ENCODE data around the gene HEXIM2. TPM values are rescaled to one million over a fixed set of nuclear protein-coding genes. Genes with fewer than 3 reads are reported as not detected.

The HEXIM2 gene
- total and polyA plus RNA-seq, 2 of the 13 experiments (the other 11 are each of a cell fraction or from before 2014, with no cell fraction given) = 27.1 to 32.4 TPM

DNA sequence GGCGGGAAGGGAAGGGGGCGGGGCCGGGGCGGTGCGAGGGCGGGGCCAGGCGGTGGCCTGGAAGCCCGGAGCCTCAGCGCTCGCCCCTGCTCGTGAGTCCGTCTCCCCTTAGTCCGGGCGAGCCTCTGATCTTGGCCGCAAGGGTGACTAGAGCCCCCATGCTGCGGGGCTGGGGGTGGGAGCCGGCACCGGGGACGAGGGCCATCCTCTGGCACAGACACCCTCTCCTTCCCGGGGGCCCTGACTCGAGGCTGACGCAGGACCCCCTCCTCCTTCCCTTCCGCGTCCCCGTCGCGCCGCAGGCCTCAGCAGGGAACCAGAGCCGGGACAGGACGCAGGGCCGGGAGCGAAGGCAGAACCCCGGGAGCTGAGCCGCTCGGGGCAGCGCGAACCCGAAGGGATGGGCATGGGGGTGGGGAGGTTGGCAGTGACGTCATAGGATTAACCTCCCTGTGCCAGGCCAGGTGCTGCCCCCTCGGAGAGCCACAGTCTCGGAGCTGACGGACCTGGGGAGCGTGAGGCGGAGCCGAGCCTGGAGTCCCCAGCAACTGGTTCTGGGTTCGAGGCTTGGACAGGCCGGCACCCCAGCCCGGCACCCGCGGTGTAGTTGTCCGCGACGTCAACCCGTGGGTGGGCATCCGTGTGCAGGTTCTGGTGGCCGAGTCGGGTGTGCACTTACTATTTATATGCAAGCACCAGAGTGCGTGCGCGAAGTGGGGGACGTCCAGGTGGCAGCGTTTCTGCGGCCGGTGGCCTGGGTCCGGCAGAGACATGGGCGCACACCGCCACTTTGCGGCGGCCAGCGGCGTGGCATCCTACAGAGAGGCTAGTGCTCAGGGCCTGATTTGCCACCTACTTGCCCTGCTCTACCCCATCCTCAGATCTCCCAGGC, 28.9 kb upstream of the HEXIM2 start (continued):
- TF ChIP-seq, protein P1, sequence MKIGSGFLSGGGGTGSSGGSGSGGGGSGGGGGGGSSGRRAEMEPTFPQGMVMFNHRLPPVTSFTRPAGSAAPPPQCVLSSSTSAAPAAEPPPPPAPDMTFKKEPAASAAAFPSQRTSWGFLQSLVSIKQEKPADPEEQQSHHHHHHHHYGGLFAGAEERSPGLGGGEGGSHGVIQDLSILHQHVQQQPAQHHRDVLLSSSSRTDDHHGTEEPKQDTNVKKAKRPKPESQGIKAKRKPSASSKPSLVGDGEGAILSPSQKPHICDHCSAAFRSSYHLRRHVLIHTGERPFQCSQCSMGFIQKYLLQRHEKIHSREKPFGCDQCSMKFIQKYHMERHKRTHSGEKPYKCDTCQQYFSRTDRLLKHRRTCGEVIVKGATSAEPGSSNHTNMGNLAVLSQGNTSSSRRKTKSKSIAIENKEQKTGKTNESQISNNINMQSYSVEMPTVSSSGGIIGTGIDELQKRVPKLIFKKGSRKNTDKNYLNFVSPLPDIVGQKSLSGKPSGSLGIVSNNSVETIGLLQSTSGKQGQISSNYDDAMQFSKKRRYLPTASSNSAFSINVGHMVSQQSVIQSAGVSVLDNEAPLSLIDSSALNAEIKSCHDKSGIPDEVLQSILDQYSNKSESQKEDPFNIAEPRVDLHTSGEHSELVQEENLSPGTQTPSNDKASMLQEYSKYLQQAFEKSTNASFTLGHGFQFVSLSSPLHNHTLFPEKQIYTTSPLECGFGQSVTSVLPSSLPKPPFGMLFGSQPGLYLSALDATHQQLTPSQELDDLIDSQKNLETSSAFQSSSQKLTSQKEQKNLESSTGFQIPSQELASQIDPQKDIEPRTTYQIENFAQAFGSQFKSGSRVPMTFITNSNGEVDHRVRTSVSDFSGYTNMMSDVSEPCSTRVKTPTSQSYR (CRISPR knock-in tag; IDR thresholded peaks at IDR 0.05; ENCODE audit: borderline replicate concordance) = peak; percentile 16; the same call in 1 of the 2 replicates
- TF ChIP-seq HNF4G (IDR thresholded peaks at IDR 0.05; ENCODE audit: borderline replicate concordance, low read depth, low read length) (no peak; the same call in 1 of the 2 replicates), HNF4G (CRISPR knock-in tag; IDR thresholded peaks at IDR 0.05; ENCODE audit: borderline replicate concordance, low read depth) (peak; percentile 68; the same call in 1 of the 2 replicates), MZF1 (CRISPR knock-in tag; IDR thresholded peaks at IDR 0.05; ENCODE audit: borderline replicate concordance) (no peak), NCOR1 (IDR thresholded peaks at IDR 0.05; ENCODE audit: borderline replicate concordance, low read length) (no peak), ZNF138 (CRISPR knock-in tag; IDR thresholded peaks at IDR 0.05; ENCODE audit: low read depth) (0 out of 2 replicates have a peak, but pooled peaks have one; percentile 69), ZNF572 (CRISPR knock-in tag; IDR thresholded peaks at IDR 0.05) (peak; percentile 72; the same call in 1 of the 2 replicates), FOXM1 (CRISPR knock-in tag; IDR thresholded peaks at IDR 0.05) (no peak), ARHGAP35 (CRISPR knock-in tag; IDR thresholded peaks at IDR 0.05; ENCODE audit: borderline replicate concordance) (0 out of 2 replicates have a peak, but pooled peaks have one; percentile 36), ARNT2 (CRISPR knock-in tag; IDR thresholded peaks at IDR 0.05; ENCODE audit: low read depth) (peak; percentile 60), IRF2 (CRISPR knock-in tag; IDR thresholded peaks at IDR 0.05) (peak; percentile 50; the same call in 1 of the 2 replicates), SNAI1 (CRISPR knock-in tag; IDR thresholded peaks at IDR 0.05; ENCODE audit: borderline replicate concordance) (peak; percentile 61; the same call in 1 of the 2 replicates), ZNF143 (CRISPR knock-in tag; IDR thresholded peaks at IDR 0.05) (peak; percentile 58; the same call in 1 of the 2 replicates)
- TF ChIP-seq, protein P2, sequence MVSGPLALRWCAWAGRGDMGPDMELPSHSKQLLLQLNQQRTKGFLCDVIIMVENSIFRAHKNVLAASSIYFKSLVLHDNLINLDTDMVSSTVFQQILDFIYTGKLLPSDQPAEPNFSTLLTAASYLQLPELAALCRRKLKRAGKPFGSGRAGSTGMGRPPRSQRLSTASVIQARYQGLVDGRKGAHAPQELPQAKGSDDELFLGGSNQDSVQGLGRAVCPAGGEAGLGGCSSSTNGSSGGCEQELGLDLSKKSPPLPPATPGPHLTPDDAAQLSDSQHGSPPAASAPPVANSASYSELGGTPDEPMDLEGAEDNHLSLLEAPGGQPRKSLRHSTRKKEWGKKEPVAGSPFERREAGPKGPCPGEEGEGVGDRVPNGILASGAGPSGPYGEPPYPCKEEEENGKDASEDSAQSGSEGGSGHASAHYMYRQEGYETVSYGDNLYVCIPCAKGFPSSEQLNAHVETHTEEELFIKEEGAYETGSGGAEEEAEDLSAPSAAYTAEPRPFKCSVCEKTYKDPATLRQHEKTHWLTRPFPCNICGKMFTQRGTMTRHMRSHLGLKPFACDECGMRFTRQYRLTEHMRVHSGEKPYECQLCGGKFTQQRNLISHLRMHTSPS (CRISPR knock-in tag; IDR thresholded peaks at IDR 0.05; ENCODE audit: low read depth) = peak; percentile 88
- TF ChIP-seq, protein P3, sequence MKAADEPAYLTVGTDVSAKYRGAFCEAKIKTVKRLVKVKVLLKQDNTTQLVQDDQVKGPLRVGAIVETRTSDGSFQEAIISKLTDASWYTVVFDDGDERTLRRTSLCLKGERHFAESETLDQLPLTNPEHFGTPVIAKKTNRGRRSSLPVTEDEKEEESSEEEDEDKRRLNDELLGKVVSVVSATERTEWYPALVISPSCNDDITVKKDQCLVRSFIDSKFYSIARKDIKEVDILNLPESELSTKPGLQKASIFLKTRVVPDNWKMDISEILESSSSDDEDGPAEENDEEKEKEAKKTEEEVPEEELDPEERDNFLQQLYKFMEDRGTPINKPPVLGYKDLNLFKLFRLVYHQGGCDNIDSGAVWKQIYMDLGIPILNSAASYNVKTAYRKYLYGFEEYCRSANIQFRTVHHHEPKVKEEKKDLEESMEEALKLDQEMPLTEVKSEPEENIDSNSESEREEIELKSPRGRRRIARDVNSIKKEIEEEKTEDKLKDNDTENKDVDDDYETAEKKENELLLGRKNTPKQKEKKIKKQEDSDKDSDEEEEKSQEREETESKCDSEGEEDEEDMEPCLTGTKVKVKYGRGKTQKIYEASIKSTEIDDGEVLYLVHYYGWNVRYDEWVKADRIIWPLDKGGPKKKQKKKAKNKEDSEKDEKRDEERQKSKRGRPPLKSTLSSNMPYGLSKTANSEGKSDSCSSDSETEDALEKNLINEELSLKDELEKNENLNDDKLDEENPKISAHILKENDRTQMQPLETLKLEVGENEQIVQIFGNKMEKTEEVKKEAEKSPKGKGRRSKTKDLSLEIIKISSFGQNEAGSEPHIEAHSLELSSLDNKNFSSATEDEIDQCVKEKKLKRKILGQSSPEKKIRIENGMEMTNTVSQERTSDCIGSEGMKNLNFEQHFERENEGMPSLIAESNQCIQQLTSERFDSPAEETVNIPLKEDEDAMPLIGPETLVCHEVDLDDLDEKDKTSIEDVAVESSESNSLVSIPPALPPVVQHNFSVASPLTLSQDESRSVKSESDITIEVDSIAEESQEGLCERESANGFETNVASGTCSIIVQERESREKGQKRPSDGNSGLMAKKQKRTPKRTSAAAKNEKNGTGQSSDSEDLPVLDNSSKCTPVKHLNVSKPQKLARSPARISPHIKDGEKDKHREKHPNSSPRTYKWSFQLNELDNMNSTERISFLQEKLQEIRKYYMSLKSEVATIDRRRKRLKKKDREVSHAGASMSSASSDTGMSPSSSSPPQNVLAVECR (CRISPR knock-in tag; IDR thresholded peaks at IDR 0.05; ENCODE audit: borderline replicate concordance) = peak; percentile 78
- TF ChIP-seq, protein P4, sequence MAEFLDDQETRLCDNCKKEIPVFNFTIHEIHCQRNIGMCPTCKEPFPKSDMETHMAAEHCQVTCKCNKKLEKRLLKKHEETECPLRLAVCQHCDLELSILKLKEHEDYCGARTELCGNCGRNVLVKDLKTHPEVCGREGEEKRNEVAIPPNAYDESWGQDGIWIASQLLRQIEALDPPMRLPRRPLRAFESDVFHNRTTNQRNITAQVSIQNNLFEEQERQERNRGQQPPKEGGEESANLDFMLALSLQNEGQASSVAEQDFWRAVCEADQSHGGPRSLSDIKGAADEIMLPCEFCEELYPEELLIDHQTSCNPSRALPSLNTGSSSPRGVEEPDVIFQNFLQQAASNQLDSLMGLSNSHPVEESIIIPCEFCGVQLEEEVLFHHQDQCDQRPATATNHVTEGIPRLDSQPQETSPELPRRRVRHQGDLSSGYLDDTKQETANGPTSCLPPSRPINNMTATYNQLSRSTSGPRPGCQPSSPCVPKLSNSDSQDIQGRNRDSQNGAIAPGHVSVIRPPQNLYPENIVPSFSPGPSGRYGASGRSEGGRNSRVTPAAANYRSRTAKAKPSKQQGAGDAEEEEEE (CRISPR knock-in tag; IDR thresholded peaks at IDR 0.05; ENCODE audit: borderline replicate concordance) = no peak
